Measurements from ENCODE around the gene DLX6.
A peak's percentile ranks its signal among the peaks of the same experiment; 100 is the strongest.
"Not testable (repeated sequence)": the region's sequence is repeated elsewhere in the genome, so short reads cannot be mapped to it uniquely, and the experiment has no call there.

The DLX6 gene

GRCh38 chr7:97024209-97025129 lies 19.1 kb downstream of the DLX6 start, which contains the start of gene DLX5:
Gene DLX5 (minus strand): TSS chr7:97024831. CDS start chr7:97024623, 208 bp downstream.
- no peak for DNase-seq (ENCODE audit: low read depth)

- no peak for DNase-seq (ENCODE audit: low read depth)
Measured at GRCh38 chr7:97025130-97025499, 19.8 kb downstream of the DLX6 start.

GRCh38 chr7:97025983-97026714 lies 20.8 kb downstream of the DLX6 start:
- DNase-seq (ENCODE audit: low read depth), result no peak

GRCh38 chr7:97026715-97027426 lies 21.5 kb downstream of the DLX6 start:
- no peak for DNase-seq (ENCODE audit: low read depth)

DNA sequence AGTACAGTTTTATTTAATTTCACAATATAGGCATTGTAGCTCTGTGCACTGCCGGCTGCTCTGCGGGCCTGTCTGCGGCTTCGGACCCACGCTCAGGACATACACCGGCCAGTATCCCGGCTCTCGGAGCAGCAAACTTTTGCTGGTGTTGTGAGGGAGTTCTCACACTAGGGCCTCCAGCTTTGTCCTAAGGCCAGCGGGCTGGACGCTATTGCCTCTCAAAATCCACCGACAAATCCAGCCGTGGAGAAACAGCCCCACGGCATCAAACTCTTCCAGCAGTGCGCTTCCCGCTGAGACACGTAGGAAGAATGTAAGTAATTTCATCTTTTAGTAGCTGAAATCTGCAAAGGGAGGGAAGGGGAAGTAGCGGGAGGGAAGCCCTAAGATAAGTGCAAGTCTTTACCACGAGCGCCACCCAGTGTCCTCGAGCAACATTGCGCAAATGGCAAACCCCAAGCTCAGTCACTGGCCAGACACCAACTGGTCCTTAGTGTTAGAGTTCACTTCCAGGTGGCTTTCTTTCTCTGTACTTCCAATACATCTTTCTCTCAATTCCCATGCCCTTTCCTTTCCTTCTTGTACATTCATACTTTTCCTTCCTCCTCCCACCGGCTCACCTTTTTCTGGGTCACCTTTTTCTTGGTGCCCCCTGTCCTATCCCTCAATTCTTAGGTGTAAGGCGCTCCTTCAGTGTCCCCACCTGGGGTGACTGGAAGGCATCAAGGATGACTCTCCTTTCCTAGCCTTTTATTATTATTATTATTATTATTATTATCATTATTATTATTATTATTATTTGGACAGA lies 22.3 kb downstream of the DLX6 start:
- peak; percentile 47 for DNase-seq (ENCODE audit: low read depth)

GRCh38 chr7:97034213-97034852 lies 29.0 kb downstream of the DLX6 start:
- DNase-seq (ENCODE audit: low read depth), result not testable (repeated sequence)

DNA sequence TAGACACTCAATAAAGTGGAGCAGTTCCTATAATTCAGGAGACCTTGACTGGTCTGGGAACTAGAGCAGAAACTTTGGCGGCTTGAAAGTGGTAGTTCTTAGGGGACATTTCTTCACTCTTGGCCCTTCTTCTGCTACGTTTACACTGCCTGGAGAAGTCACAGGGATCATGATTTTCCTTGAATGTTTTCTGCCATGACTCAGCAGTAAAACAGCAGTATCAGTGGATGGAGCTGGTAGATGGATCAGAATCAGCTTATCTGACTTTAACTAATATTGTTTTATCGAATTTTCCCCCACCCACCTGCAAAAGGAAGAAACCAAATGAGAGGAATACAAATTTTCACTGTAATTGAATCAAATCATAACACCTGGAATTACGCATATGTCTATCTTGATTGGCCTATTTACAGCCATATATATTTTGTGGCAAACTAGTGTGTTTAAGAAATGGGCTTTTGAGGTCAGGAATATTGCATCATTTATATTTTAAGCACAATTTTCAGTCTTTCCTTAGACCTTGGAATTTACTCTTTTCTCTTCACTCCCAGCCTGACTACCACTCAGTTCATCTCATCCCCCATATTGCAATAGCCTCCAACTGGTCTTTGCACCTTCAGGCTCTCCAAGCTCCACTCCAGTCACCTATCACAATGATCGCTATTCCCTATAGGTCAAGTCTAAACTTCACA lies 34.2 kb downstream of the DLX6 start:
- DNase-seq (ENCODE audit: low read depth), result no peak

GRCh38 chr7:97043281-97043680 lies 37.9 kb downstream of the DLX6 start:
- no peak for DNase-seq (ENCODE audit: low read depth)
